ENCODE data around the gene KANK4. TPM values are rescaled to one million over a fixed set of nuclear protein-coding genes. Genes with fewer than 3 reads are reported as not detected.

KANK4 gene
- total RNA-seq, 1 donor: under 0.01 TPM

DNA sequence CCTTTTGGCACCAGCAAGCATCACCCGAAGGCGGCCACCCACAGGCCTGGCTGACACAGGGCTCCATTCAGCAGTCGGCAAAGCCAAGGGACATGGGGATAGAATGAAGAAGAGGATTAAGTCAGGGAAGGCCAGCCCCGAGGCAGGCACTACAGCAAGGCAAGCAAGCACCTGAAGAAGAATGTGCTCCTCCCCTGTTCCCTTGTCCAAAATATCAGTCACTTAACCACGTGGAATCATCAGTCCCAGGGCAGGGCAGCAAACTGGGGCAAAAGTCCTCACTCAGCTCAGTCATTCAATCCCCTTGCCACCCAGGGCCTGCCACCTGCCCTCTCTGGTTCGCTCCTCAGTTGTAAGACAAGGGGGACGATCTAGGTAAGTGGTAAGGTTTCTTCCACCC is 9.3 kb downstream of the KANK4 start:
- Histone ChIP-seq H3K4me3 (ENCODE audit: insufficient read depth, low read length) (no peak overlapping the region), H4K20me1 (ENCODE audit: insufficient read depth, low read length) (no peaks in the 10 kb centered on the region), H3K9me3 (ENCODE audit: low read depth, low read length) (no peaks in the 10 kb centered on the region), H3K4me2 (ENCODE audit: insufficient read depth, low read length) (no peak overlapping the region), H3K36me3 (ENCODE audit: insufficient read depth, low read length) (no peaks in the 10 kb centered on the region), H2AFZ (ENCODE audit: low read length) (no peak overlapping the region), H3K79me2 (ENCODE audit: insufficient read depth, low read length) (no peaks in the 10 kb centered on the region), H3K4me1 (ENCODE audit: insufficient read depth, low read length) (no peaks in the 10 kb centered on the region), H3K27ac (ENCODE audit: low read depth, low read length) (no peak overlapping the region), H3K27me3 (ENCODE audit: insufficient read depth, low read length) (peaks cover 6% of the 10 kb centered on the region)
- DNase-seq (ENCODE audit: insufficient read length, low spot score, missing footprints): no peak
- no peak for TF ChIP-seq CTCF (IDR thresholded peaks at IDR 0.05; ENCODE audit: extremely low read depth, low read depth, low read length)

DNA sequence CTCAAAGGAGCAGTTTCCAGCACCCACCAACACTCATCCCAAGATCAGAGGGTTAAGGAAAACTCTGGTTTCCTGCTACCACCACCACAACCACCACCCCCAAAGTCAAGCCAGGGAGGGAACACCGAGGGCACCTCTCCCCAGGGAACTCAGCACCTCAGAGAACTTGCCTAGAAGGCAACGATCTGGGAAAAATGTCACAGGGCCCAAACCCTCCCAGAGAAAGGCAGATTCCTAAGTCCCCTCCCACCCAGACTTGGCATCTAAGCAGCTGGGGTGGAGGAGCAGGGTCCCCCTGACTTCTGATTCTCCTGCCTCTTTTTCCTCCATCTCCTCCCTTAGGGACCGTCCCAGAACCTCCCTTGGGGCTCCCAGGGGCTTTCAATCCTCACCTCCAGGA is 10.6 kb downstream of the KANK4 start:
- no peaks in the 10 kb centered on the region for H3K4me1 ChIP-seq (ENCODE audit: insufficient read depth, low read length)
- H3K79me2 ChIP-seq (ENCODE audit: insufficient read depth, low read length): no peaks in the 10 kb centered on the region
- TF ChIP-seq CTCF (IDR thresholded peaks at IDR 0.05; ENCODE audit: extremely low read depth, low read depth, low read length): no peak
- H3K9me3 ChIP-seq (ENCODE audit: low read depth, low read length): no peaks in the 10 kb centered on the region
- H3K4me3 ChIP-seq (ENCODE audit: insufficient read depth, low read length): no peak overlapping the region
- DNase-seq (ENCODE audit: insufficient read length, low spot score, missing footprints): no peak
- peaks cover 6% of the 10 kb centered on the region for H3K27me3 ChIP-seq (ENCODE audit: insufficient read depth, low read length)
- no peaks in the 10 kb centered on the region for H4K20me1 ChIP-seq (ENCODE audit: insufficient read depth, low read length)
- no peak overlapping the region for H3K27ac ChIP-seq (ENCODE audit: low read depth, low read length)
- no peak overlapping the region for H2AFZ ChIP-seq (ENCODE audit: low read length)
- H3K36me3 ChIP-seq (ENCODE audit: insufficient read depth, low read length): no peaks in the 10 kb centered on the region
- no peak overlapping the region for H3K4me2 ChIP-seq (ENCODE audit: insufficient read depth, low read length)

DNA sequence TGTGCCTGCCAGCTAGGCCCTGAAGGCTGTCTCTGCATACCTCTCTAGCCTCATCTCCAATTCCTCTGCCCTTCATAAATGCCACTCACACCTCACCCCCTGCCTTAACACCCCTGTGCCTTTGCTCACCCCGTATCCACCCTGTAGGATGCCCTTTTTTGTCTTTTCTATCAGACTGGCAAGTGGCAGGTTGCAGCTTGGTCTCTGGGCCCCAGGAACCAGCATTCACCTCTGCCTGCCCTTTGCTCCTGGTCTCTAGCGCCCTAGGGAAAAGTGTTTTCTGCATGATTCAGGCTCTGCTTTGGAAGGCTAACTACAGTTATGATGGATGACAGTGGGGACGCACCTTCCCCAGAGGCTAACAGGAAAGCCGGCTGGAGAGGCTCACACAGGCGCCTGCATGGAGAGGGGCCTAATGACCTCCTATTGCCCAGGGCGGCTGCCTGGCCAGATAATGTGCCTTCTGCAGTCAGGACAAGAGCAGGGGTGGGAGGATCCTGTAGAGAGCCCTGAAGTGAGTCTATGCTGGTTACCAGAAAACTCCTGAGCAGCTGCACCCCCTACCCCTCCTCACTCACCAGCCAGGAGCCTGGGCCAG is 11.2 kb downstream of the KANK4 start:
- H3K79me2 ChIP-seq (ENCODE audit: insufficient read depth, low read length): no peaks in the 10 kb centered on the region
- no peak overlapping the region for H3K4me3 ChIP-seq (ENCODE audit: insufficient read depth, low read length)
- no peaks in the 10 kb centered on the region for H3K9me3 ChIP-seq (ENCODE audit: low read depth, low read length)
- no peak for TF ChIP-seq CTCF (IDR thresholded peaks at IDR 0.05; ENCODE audit: extremely low read depth, low read depth, low read length)
- H2AFZ ChIP-seq (ENCODE audit: low read length): no peak overlapping the region
- H3K27me3 ChIP-seq (ENCODE audit: insufficient read depth, low read length): peaks cover 6% of the 10 kb centered on the region
- no peak overlapping the region for H3K27ac ChIP-seq (ENCODE audit: low read depth, low read length)
- H4K20me1 ChIP-seq (ENCODE audit: insufficient read depth, low read length): no peaks in the 10 kb centered on the region
- DNase-seq (ENCODE audit: insufficient read length, low spot score, missing footprints): no peak
- no peak overlapping the region for H3K4me2 ChIP-seq (ENCODE audit: insufficient read depth, low read length)
- H3K4me1 ChIP-seq (ENCODE audit: insufficient read depth, low read length): no peaks in the 10 kb centered on the region
- no peaks in the 10 kb centered on the region for H3K36me3 ChIP-seq (ENCODE audit: insufficient read depth, low read length)

DNA sequence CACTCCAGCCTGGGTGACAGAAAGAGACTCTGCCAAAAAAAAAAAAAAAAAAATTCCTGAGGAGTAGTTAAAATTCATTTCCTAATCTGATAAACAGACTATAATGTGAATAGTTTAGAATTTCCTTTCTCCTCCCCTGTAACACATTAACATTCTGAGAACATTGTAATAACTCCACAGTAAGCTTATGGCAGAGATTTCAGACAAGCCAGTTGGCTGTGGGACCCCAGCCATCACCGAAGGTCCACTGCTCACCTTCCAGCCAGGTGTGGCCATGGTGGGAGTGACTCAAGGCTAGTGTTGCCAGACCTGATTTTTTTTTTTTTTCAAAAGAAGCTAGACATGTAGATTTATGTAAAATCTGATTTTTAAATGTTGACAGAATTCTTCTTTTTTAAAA is 11.8 kb downstream of the KANK4 start:
- Histone ChIP-seq H3K4me3 (ENCODE audit: insufficient read depth, low read length) (no peak overlapping the region), H3K79me2 (ENCODE audit: insufficient read depth, low read length) (no peaks in the 10 kb centered on the region), H3K4me2 (ENCODE audit: insufficient read depth, low read length) (no peak overlapping the region), H3K27ac (ENCODE audit: low read depth, low read length) (no peak overlapping the region), H2AFZ (ENCODE audit: low read length) (no peak overlapping the region), H3K4me1 (ENCODE audit: insufficient read depth, low read length) (no peaks in the 10 kb centered on the region), H4K20me1 (ENCODE audit: insufficient read depth, low read length) (no peaks in the 10 kb centered on the region), H3K27me3 (ENCODE audit: insufficient read depth, low read length) (peaks cover 5% of the 10 kb centered on the region), H3K36me3 (ENCODE audit: insufficient read depth, low read length) (no peaks in the 10 kb centered on the region), H3K9me3 (ENCODE audit: low read depth, low read length) (no peaks in the 10 kb centered on the region)
- no peak for TF ChIP-seq CTCF (IDR thresholded peaks at IDR 0.05; ENCODE audit: extremely low read depth, low read depth, low read length)
- no peak for DNase-seq (ENCODE audit: insufficient read length, low spot score, missing footprints)
